ENCODE results near the gene GIPC3.
"Not testable (repeated sequence)": the region's sequence is repeated elsewhere in the genome, so short reads cannot be mapped to it uniquely, and the experiment has no call there.

Gene GIPC3

DNA sequence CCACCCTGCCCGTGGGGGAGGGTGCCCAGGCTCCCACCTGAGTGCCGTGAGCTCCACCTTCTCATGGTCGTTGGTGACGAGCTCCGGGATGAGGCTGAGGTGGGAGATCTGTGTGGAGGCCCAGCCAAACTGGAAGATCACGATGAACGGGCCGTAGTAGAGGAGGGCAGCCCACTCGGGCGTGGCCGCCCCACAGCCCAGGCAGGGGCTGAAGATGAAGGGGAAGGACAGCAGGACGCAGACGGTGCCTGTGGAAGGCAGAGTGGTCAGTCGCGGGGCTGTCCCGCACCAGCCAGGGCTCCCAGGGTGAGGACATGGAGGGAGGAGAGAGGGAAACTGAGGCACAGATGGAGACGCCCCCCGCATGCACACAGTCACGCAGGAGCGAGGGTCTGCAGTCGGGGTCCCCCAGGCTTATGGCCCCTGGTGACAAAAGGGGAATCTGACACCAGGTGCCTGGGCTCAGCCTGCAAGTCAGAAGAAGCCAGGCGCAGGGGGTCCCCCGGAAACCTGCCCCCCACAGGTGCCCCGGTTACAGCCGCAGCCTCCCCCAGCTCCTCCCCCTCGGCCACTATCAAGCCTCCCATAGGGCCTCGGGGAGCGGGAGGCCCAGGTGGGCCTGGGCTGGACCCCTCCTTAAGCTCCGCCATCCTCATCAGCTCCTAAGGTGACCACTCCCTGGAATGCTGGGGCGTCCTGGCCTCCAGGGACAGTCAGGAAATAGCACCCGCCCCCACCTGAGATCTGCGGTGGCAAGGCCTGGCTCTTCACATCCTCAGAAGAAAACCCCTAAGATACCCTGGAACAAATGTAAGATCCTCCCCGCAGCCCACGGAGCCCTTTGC lies 34.1 kb upstream of the GIPC3 start:
- no peak for DNase-seq (ENCODE audit: low spot score)

GRCh38 chr19:3551792-3552095 lies 33.5 kb upstream of the GIPC3 start:
- no peak for DNase-seq (ENCODE audit: low spot score)

DNA sequence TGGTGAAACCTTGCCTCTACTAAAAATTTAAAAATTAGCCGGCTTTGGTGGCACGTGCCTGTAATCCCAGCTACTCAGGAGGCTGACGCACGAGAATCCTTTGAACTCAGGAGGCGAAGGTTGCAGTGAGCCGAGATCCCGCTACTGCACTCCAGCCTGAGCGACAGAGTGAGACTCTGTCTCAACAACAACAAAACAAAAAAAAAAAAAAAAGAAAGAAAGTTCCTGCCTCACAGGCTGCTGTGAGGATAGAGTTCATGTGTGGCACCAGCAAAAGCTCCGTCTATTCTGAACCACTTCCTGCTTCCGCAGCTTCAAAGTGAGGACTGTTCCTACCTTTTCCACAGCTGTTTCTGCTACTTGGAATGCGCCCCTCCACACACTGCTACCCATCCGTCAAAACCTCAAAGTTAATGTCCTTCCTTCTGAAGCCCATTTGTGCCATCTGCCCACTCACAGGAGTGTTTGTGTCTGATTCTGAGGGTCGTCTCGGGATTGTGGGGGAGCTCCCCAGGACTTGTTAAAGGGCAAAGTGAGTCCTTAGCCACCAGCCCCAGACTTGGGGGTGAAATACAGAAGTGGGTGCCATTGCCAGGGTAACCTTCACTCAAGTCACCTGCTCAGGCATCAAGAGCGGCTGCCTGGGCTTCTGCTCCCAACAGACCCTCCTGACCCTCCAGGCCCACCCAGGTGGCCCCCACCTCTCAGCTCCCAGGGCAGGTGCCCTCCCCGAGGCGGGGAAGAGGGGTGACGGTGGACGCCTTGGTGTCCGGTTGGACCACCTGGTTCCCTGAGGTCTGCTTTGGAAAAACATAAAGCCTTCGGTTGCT lies 30.8 kb upstream of the GIPC3 start:
- no peak for DNase-seq (ENCODE audit: low spot score)

GRCh38 chr19:3555653-3556422 lies 29.4 kb upstream of the GIPC3 start:
- peak; percentile 3 for DNase-seq (ENCODE audit: low spot score)

- DNase-seq (ENCODE audit: low spot score) = no peak
Measured at GRCh38 chr19:3556423-3556977, 28.8 kb upstream of the GIPC3 start.

GRCh38 chr19:3556978-3557460 lies 28.3 kb upstream of the GIPC3 start:
- peak; percentile 80 for DNase-seq (ENCODE audit: low spot score)

GRCh38 chr19:3557461-3558248 lies 27.6 kb upstream of the GIPC3 start, which contains the start of gene MFSD12:
Gene MFSD12 (minus strand): TSS chr19:3557586. CDS start chr19:3557403, 183 bp downstream.
- peak; percentile 100 for DNase-seq (ENCODE audit: low spot score)

GRCh38 chr19:3563709-3564524 lies 21.4 kb upstream of the GIPC3 start:
- no peak for DNase-seq (ENCODE audit: low spot score)

DNA sequence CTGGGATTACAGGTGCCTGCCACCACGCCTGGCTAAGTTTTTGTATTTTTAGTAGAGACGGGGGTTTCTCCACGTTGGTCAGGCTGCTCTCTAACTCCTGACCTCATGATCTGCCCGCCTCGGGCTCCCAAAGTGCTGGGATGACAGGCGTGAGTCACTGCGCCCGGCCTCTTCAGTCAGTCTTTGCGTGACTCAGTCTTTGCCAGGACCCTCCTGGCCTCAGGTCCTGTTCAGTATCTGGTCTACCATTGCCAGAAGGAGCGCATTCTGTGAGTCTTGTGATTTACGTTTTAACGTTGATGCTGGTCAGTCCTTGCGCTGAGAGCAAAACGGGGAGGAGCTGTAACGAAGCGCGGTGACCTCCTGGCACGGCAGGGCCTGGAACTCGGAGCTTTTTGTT lies 20.1 kb upstream of the GIPC3 start:
- DNase-seq (ENCODE audit: low spot score) = no peak

GRCh38 chr19:3570042-3570441 lies 15.2 kb upstream of the GIPC3 start:
- DNase-seq (ENCODE audit: low spot score) = not testable (repeated sequence)

DNA sequence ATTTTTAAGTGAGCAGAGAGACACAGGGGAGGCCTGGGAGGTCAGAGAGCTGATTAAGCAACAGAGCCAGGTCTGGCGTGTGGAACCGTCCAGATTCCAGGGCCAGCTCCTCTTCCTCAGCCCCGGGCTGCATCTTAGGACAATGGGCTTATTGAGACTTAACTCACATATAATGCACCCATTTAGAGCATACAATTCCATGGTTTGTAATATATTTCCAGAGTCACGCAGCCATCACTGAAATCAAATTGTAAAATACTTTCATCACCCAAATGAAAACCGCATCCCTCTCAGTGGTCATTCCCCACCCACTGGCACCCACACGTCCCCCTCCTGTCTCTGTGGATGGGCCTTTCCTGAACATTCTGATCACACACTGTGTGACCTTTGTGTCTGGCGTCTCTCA lies 14.7 kb upstream of the GIPC3 start:
- DNase-seq (ENCODE audit: low spot score) = no peak

GRCh38 chr19:3572132-3572854 lies 13.0 kb upstream of the GIPC3 start:
- DNase-seq (ENCODE audit: low spot score) = peak; percentile 93

- no peak for DNase-seq (ENCODE audit: low spot score)
Measured at GRCh38 chr19:3572855-3573161, 12.5 kb upstream of the GIPC3 start, which contains the start of gene HMG20B. Gene HMG20B (plus strand): TSS chr19:3572944. CDS start chr19:3573310, 366 bp downstream.

DNA sequence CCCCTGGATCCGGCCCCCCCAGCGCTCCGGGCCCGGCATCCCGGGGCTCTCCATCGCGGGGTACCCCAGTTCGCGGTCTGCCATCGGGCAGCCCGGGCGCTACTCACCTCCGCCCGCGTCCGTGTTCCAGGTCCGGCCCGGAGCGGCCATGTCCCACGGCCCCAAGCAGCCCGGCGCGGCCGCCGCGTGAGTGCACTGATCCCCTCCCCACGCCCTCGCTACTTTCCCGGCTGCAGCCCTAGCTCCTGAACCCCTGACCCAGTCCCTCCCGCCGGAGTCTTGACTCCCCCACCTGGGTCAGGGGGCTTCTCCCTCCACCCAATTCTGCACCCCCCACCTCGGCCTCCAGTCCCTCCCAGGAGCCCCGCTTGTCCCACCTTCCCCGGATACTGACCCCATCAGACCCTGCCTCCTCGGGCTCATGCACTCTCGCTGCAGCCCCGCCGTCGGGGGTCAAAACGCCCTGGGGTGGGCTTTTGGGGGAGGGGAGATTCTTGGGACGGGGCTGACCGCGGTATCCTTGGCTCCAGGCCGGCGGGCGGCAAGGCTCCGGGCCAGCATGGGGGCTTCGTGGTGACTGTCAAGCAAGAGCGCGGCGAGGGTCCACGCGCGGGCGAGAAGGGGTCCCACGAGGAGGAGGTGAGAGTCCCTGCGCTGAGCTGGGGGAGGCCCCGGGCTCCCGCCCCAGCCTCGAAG lies 12.0 kb upstream of the GIPC3 start:
- DNase-seq (ENCODE audit: low spot score) = no peak

DNA sequence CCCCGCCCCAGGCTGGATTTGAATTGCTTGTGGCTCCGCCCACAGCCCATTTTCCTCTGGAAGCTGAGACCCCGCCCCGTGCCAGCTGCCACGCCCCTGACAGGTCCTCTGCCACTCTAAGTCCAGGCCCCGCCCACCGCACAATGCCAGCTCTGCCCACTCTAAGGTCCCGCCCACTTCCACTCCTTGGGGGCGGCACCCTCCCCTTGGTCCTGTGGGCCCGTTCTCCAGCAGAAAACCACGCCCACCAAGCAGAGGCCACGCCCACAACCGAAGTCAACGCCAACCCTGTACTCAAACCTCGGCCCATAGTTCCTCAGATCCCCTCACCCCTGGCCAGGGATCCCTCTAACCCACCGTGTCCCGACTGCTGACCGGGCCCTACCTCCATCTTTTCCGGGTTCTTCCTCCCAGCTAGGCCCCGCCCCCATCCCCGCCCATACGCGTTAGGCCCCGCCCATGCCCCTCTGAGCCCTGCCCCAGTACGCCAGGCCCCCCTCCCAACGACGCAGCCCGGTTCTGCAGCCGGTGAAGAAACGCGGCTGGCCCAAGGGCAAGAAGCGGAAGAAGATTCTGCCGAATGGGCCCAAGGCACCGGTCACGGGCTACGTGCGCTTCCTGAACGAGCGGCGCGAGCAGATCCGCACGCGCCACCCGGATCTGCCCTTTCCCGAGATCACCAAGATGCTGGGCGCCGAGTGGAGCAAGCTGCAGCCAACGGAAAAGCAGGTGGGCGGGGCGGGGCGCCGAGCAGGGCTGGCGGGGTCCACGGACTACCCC lies 11.2 kb upstream of the GIPC3 start:
- DNase-seq (ENCODE audit: low spot score) = peak; percentile 85

- no peak for DNase-seq (ENCODE audit: low spot score)
Measured at GRCh38 chr19:3575260-3575741, 10.0 kb upstream of the GIPC3 start.

DNA sequence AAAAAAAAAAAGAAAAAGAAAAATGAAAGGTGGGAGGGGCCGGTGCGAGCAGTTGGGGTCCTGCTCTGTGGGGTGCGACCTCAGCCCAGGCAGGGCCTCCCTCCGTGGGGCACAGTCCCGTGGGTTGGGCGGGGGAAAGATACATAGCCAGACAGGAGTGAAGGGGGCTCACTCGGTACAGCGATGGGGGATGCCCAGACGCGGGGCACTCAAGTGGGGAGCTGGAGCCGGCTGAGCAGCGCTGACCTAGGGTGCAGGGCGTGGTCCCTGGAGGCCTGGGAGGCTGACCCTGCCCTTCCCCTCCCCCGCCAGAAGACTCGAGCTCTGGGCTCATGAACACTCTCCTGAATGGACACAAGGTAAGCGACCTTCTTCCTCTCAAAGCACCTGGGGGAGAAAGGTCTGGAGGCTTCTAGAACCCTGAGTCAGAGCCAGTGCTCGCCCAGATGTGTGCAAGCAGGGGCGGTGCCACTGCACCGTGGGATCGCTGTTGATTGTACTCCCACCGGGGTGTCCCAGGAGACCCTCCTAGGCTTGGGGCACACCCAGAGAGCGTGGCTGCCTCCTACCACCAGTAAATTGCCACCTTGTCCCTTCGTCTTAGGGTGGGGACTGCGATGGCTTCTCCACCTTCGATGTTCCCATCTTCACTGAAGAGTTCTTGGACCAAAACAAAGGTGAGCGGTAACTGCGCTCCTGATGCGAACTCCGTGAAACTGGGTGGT lies 9.2 kb upstream of the GIPC3 start:
- DNase-seq (ENCODE audit: low spot score) = no peak
